ENCODE results near the gene ROBO1.

GRCh38 chr3:79521221-79521848, 246.5 kb downstream of the ROBO1 start:
- peak; percentile 63 for TF ChIP-seq CTCF (conservative IDR thresholded peaks at IDR 0.05)
- TF ChIP-seq ZFX (IDR thresholded peaks at IDR 0.05) = no peak
